Measurements from ENCODE around the gene IL1RAPL1. TPM values are rescaled to one million over a fixed set of nuclear protein-coding genes. Genes with fewer than 3 reads are reported as not detected.
"Not testable (repeated sequence)": the region's sequence is repeated elsewhere in the genome, so short reads cannot be mapped to it uniquely, and the experiment has no call there.

Gene IL1RAPL1
- total RNA-seq, 1 donor from 2014 or later, result 0.24 TPM

DNA sequence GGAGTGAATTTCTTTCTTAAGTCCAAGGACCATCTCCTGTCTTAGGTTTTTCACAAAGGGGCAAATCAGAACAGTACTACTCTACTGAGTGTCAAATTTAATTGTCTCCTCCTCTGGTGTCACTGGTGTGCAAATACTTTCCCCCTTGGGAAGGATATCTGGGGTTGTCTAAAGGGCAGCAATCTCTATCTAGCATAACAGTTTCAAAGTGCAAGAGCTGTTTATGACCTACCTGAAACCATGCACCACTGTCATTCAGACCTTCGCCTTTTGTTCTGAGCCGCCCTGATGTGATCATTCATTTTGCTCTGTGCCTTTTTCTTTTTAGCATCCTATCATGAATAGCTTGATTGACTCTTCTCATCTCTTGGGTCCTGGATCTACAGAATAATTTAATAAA lies 39.3 kb downstream of the IL1RAPL1 start:
- no peak for DNase-seq (ENCODE audit: low spot score)

DNA sequence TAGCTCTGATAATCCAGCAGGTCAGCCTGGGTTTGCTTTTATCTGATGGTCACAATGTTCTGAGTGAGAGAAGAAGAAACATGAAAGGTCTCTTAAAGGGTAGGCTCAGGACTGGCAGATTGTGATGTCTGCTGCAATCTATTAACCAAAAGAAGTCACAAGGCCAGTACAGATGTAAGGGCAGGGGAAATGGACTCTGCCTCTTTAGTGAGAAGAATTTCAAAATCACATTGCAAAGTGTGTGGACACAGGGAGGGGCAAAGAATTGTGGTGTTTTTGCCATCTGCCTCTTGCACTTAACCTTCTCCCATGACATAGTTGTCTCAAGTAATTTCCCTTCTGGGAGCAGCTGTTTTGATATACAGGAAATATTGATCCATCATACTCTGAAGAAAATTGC lies 40.9 kb downstream of the IL1RAPL1 start:
- no peak for DNase-seq (ENCODE audit: low spot score)

DNA sequence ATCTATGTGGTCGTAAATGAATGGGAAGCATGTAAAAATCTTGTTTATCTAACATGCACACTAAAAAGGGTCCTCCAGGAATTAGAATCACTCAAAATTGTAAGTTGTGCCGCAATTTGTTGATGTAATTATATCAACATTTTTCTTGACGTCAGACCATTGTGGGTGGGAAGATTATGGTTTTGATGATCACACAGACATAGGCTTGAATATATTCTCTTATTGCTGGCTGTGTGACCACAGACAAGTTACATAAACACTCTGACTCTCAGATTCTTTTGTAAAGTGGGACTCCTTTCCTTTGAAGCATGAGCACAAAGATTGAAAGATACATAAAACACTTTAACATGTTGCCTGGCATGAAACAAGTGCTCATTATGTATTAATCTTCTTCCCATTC lies 51.5 kb downstream of the IL1RAPL1 start:
- no peak for DNase-seq (ENCODE audit: low spot score)

DNA sequence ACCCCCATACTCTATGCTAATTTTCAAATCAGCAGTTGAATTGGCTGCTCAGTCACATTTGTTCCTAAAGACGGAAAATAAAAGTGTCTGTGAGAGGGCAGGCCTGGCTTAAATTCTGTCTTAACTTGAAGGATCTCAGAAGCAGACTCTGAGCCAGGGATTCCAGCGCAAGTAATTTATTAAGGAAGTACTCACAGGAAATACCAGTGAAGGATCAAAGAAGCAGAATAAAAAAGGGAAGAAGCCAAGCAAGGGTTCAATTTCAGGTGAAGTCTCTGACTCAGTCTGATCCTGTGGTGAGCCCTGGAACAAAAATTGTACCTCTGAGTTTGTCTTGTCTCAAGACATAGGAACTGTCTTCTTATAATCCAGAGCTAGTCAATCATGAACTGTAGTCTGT lies 52.2 kb downstream of the IL1RAPL1 start:
- peak; percentile 55 for DNase-seq (ENCODE audit: low spot score)

DNA sequence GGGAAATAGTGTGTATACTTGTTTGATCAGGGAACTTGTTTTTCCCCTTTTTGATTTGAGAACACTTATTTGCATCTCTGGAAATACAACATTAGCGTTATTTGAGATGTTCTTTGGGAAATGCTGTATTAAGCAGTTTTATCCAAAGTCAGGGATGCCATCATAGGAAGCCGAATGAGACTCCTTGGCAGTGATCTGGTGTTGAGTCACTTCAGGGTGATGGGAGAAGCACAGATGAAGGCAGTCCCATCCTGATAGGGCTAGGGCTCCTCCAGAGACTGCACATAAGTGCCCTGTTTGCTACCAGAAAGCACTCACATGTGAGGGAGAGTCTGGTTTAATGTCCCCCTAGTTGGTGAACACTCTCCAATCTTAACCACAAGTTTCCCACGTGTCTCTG lies 62.3 kb downstream of the IL1RAPL1 start:
- no peak for DNase-seq (ENCODE audit: low spot score)

DNA sequence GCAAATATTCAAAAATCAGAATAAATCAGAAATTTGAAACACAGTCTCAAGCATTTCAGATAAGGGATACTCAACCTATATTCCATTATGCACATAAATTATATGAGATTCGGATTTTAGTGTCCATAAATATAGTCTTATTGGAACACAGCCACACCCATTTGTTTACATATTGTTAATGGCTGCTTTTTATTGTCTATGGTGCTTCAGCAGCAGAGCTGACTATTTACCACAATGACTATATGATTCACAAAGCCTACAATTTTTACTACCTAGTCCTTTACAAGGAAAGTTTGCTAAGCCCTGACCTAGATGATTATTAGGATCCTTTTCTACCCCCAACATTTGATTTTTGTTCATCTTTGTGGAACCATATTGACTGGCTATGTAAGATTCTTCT lies 63.9 kb downstream of the IL1RAPL1 start:
- no peak for DNase-seq (ENCODE audit: low spot score)

DNA sequence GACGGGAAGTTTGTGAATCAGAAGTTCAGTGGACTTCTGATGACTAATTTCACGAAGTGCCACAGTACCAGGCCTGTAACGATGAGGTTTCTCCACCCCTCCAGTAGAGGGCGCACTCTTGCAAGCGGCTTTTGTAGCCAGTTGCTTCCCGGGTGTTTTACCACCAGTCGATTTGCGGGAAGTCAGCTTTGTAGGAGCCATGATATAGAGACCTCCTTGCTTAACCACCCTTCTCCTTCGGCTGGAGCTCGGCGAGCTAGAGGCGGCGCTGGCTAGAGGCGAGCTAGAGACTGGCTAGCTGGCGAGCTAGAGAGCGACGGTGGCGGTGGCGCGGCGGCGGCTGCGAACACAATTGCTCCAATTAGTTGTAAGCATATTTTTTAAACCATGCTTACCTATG lies 72.0 kb downstream of the IL1RAPL1 start:
- DNase-seq (ENCODE audit: low spot score), result no peak

DNA sequence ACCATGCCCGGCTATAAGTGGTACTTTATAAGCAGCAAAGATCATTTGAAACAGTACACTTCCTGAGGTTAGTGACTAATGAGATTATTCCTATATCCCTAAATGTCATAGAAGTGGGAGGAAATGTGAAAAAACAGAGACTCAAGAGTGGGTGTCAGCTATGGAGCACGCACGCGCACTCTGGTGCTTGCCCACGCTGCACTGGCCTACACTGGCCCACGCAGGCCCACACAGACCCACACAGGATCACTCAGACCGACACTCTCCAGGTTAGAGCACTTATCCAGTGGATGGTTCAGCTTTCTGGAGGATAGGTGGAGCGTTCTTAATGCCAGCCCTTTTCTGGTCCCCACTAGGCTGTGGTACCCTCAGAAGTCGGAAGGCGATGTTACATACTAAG lies 78.5 kb downstream of the IL1RAPL1 start:
- DNase-seq (ENCODE audit: low spot score), result no peak

DNA sequence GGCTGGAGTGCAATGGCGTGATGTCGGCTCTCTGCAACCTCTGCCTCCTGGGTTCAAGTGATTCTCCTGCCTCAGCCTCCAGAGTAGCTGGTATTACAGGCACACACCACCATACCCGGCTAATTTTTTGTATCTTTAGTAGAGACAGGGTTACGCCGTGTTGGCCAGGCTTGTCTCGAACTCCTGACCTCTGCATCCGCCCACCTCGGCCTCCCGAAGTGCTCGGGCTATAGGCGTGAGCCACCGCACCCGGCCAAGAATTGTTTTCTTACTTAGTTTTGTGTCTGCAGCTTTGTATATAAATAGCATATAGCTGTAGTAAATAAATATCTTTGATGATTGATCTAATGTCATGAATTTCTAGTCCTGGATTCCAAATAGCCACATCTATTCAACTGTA lies 81.1 kb downstream of the IL1RAPL1 start:
- no peak for DNase-seq (ENCODE audit: low spot score)

DNA sequence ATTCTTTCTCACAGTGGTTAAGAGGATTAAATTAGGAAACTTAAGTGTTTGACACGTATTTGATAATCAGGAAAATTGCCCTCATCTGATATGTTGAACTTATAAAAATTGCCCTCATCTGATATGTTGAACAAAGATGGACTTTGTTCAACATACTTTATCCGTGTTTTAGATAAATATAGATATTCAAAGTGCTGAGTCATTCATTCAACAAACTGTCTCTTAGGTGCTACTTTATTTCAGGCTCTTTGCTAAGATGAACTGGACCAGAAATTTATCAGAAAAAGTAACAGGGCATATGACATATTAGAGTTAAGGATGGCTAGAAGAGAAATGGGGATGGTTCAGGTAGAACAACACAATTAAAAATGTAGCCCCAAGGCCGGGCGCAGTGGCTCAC lies 81.7 kb downstream of the IL1RAPL1 start:
- DNase-seq (ENCODE audit: low spot score), result no peak

DNA sequence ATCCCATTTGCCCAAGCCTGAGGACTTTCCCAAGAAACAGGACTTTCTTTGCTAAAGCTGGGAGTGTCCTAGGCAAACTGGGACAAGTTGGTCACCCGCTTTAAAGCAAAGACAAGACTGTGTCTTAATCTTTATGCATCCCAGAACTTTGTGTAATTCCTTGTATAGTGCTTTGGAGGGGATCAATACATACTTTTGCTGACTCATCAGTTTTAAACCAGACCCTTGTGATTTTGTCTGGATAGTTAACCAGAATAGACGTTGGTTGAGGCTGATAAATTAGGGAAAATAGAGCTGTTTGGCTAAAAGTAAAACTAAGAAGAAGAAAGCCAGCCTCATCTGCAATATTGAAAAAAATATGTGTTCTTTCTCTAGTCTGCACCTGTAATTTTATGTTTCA lies 82.8 kb downstream of the IL1RAPL1 start:
- DNase-seq (ENCODE audit: low spot score), result no peak

DNA sequence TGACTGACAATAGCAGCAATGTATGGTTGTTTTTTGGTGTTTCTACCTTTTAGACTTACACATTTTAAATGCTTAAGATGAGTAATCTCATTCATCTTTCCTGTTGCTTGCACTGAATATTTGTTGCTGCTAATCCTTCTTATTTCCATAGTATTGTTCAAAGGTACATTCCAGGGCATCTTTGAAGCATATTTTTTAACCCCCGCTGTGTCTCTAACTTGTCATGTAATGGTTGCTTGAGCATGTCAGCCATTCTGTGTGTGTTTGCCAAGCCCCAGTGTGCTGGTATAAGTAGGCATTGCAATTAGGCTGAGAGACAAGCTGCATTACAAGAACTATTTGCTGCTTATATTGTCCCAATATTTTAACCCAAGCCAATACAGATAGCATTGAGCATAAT lies 87.9 kb downstream of the IL1RAPL1 start:
- no peak for DNase-seq (ENCODE audit: low spot score)

DNA sequence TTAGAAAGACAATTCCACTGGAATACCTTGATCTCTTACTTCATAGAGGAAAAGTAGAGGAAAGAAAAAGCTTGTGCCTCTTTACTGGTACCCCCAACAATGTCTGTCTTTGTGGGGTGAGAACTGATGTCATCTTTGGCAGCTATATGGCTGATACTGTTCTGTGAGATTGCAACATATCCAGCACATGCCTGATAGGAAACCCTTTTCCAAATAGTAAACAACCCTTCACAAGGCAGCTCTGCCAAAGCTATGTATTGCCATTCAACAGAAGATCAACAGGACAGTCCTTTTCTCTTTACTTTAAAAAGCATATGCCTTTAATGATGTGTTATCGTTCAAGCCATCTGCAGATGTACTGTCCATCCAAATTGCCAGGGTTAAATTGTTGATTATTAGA lies 105.9 kb downstream of the IL1RAPL1 start:
- no peak for DNase-seq (ENCODE audit: low spot score)

DNA sequence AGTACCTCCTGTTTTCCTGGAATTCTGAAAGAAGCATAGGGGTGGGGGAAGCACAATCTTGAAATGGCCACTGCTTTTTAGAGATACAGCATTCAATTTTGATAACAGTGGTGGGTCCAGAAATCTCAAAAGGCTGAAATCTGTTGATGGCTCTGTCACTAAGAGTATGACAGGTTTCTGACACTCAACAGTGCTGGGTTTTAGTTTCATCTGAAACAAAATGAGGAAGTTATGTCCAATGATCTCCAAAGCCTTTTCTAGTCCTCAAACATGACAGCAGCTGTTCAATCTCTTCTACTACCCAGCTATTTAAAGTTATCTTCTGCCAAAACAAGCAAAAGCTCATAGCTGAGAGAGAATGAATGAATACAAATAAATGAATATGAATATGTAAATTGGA lies 110.5 kb downstream of the IL1RAPL1 start:
- DNase-seq (ENCODE audit: low spot score), result no peak

DNA sequence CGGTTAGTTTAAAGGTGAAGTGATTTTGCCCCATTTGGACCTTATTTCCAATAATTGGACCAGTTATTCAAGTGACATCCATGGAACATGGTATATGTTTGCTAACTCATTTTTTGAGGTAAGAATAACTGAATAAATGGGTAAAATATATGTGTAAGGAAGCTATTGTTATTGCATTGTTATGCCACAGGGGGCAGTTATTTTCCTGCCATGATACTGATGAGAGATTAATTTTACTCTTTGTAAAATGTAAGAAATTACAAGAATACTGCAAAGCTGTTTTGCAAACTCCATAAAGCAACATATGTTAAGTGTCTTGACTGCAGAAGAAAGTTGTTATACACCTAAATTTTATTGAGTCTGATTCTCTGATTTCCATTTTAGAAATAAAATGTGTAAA lies 114.0 kb downstream of the IL1RAPL1 start:
- DNase-seq (ENCODE audit: low spot score), result no peak

DNA sequence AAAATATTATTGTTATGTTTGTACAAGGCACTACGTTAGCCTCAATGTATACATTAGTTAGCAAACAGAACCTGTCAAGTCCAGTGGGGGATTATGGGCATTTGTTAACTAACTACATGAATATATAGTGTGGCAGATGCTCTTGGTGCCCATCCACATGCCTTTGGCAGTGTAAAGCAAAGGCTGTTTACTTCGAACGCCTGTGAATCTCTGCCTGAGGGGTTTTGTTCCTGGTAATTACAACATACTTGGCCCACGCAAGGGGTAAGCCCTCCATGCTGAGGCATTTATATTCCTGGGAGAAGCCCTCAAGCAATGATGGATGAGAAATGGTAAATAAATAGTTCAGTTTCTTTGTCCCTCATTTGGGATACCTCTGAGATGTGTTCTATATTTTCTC lies 119.7 kb downstream of the IL1RAPL1 start:
- no peak for DNase-seq (ENCODE audit: low spot score)

DNA sequence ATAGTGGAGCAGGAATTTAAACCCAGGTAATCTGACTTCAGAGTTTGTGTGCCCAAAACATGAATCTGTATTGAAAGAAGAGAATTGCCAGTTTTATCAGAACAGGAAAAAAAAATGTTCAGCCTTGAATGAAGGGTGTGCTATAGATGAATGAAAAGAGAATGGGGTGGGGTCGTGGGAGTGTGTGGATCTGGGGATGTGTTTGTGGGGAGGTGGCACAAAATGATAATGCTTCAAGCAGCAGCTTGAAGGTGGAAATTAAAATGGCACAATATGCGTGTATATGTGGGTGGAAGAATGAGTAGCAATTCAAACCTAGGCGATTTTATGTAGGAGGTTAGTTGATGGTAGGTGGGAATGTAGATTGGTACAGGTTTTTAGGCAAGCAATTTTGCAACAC lies 122.2 kb downstream of the IL1RAPL1 start:
- DNase-seq (ENCODE audit: low spot score), result no peak

DNA sequence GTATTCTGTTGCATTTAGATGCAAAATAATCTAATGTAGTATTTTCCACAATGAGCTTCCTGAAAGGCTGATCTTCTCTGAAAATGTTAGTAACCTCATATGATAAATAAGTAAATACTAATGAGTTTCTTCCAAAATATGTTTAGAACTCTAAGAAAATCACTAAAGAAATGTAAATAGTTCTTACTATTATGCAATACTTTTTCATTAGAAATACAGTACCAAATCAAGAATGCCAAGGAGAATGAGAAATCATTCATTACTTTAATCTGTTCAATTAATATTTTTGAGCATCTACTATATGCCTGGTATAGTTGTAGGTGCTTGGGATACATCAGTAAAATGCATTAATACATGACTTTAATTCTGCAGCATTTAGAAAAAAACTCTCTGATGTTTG lies 130.6 kb downstream of the IL1RAPL1 start:
- no peak for DNase-seq (ENCODE audit: low spot score)

DNA sequence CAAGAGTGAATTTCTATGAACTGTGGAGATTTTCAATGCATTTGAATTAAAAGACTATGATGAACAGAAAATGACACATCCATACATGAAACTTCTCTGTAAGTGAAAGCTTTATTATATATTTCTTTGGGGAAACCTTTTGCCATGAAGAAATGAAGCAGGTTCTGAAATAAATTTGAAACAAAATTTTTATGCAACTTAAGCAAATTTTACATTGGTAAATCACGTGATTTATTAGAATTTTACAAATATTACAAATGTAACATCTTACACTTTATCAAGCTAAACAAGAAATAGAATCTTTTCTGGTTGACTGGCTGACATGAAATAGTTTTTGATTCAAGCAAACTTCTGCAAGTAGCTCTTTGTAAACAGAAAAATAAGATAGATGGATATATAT lies 131.2 kb downstream of the IL1RAPL1 start:
- DNase-seq (ENCODE audit: low spot score), result no peak

DNA sequence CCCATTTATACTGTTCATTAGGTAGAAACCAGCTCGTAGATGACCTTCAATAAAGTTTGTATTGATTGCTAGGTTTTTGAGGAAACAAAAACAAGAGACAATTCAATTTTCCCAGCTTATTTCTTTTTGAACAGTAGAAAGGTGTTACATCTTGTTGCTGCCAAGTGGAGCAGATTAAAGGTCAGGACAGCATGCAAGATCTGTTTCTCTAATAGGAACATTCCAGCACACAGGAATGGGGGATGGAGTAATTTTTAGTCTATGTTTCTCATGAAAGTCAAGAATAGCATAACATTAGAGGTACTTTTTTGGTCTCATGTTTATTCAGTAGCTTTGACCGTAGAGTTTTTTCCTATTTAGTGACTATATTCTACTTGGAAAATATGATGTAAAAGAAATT lies 132.4 kb downstream of the IL1RAPL1 start:
- DNase-seq (ENCODE audit: low spot score), result no peak

DNA sequence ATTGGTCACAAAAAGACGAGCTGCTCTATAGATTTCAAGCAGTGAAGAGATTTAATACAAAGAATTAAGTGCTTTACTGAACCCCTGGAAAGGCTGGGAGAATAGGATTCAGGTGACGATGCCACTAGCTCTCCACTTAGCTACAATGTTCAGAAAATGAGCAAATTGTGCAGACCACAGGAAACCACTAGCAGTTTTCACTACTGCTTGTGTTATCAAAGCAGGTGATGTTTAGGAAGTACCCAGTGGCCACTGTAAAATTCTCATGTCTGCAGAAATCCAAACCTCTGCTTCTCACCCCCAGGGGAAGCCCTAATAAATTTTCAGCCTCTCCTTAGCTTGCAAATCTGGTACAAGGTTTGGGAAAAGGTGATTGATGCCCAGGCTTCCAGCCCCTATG lies 165.1 kb downstream of the IL1RAPL1 start:
- no peak for DNase-seq (ENCODE audit: low spot score)

DNA sequence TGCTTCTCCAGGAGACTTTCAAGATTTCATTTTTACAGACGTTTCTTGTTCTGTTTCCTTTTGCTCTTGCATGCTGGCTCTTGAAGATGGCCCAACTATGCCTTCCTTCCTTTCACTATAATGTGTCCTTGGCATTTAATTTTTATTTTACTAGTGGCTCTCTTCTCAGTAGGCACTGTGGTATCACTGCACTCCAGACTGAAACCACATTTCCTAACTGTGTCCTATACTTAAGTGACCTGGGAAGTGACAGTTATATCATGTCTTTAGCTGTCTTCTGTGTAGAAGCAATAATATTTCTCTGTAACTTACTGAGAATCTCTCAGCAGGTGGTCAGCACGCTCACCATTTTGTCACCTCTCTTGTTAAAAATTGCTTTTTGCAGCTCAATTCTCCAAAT lies 168.9 kb downstream of the IL1RAPL1 start:
- DNase-seq (ENCODE audit: low spot score), result no peak

DNA sequence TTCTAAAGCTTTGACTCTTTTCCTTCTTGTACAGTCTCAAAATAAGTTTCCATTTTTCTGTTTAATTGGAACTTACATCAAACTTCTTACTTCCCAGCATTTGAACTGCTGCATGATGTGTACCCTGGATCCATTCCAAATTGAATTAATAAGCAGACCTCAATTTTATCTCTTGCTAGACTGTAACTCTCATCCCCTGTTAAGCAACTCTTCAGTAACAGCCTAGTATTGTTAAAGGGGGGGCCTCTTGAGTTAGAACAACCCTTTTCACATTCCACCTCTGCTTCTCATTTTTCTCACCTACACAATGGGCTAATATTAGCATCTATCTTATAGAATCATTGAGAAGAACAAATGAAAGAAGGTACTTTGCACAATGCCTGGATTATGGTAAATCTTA lies 169.4 kb downstream of the IL1RAPL1 start:
- peak; percentile 0 for DNase-seq (ENCODE audit: low spot score)

DNA sequence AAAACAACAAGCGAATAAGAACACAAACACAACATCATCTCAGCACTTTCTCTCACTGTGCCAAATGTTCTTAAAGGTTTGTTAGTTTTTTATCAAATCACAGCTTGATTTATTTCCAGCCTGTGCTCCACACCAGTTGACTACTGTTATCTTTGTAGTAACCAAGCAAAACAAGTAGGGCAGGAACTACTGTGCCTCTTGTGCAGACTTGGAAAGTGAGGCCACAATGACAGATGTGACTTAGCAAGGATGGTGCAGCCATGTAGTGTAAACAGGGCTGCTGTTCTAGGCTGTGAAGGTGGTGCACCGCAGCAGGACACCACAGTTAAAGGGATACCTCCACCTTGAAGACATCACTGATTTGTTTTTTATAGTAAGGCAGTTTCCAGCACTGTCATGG lies 170.0 kb downstream of the IL1RAPL1 start:
- DNase-seq (ENCODE audit: low spot score), result no peak

DNA sequence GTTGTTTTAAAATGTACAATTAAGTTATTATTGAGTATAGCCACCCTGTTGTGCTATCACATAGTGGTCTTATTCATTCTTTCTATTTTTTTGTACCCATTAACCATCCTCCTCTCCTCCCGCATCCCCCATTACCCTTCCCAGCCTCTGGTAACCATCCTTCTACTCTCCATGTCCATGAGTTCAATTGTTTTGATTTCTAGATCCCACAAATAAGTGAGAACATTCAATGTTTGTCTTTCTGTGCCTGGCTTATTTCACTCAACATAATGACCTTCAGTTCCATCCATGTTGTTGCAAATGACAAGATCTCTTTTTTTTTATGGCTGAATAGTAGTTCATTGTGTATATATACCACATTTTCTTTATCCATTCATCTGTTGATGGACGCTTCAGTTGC lies 179.3 kb downstream of the IL1RAPL1 start:
- not testable (repeated sequence) for DNase-seq (ENCODE audit: low spot score)

Data from umbilical cord (tissue), 2 donors.